GM12864 (cell line): Measurements from ENCODE around the gene CBLC.

Source experiments
- DNase-seq: peaks from one replicate; pipeline ENCODE4 v3.0.0-alpha.2; 2011; ENCODE audit warnings: low read depth
- H3K4me3 ChIP-seq: 2 replicates; pipeline ENCODE4 v1.5.1; 2011; ENCODE audit warnings: mild to moderate bottlenecking, low read depth, low read length, control low read depth
- TF ChIP-seq, protein P1 (sequence below): IDR thresholded peaks from 2 replicates; pipeline ENCODE4 v1.5.1; 2011; ENCODE audit warnings: low read depth, mild to moderate bottlenecking, moderate library complexity, low read length, control low read depth, inconsistent platforms; ENCODE audit errors: missing control alignments

Gene CBLC

DNA sequence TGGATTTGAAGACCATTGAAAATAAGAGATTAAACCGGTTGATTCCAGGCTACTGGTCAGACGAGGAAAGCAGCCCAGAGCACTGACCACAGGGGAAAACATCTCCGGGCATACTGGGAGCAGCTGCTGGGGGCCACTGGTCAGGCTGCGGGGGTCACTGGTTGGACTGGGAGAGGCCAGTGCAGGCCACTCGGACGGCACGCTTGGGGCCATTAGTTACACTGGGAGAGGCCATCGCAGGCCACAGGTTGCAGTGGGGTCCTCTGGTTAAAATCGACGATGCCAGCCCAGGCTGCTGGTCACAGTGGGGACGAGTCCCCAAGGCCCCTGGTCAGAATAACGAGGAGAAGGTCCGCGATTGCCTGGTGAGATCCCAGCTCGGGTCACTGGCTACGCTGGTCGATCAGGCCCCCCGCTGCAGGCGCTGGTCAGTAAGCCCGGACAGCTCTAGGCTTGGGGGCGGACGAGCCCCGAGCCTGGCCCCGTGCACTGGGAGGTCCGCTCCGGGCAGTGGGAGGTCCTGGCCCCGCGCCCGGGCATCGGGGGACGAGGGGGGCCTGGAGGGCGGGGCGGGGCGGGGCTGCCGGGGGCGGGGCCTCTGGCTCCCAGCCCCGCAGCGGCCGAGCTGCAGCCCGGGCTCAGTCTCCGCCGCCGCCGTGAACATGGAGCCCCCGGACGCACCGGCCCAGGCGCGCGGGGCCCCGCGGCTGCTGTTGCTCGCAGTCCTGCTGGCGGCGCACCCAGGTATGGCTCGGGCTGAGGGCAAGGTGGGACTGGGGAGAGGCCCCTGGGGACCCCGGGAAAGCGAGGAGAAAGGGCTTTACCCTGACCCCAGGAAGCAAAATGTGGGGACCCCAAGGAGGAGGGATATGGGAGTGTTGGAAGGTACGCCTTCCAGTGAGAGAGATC is 31.0 kb downstream of the CBLC start, which contains the start of gene BCAM:
BCAM (plus strand) TSS at position 641 of the 909 bp plus-strand sequence; CDS start at position 663, 22 bp downstream.
- H3K4me3 ChIP-seq: no peak within 1 kb of the TSS
- TF ChIP-seq, protein P1, sequence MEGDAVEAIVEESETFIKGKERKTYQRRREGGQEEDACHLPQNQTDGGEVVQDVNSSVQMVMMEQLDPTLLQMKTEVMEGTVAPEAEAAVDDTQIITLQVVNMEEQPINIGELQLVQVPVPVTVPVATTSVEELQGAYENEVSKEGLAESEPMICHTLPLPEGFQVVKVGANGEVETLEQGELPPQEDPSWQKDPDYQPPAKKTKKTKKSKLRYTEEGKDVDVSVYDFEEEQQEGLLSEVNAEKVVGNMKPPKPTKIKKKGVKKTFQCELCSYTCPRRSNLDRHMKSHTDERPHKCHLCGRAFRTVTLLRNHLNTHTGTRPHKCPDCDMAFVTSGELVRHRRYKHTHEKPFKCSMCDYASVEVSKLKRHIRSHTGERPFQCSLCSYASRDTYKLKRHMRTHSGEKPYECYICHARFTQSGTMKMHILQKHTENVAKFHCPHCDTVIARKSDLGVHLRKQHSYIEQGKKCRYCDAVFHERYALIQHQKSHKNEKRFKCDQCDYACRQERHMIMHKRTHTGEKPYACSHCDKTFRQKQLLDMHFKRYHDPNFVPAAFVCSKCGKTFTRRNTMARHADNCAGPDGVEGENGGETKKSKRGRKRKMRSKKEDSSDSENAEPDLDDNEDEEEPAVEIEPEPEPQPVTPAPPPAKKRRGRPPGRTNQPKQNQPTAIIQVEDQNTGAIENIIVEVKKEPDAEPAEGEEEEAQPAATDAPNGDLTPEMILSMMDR: no peak
- DNase-seq: no peak

DNA sequence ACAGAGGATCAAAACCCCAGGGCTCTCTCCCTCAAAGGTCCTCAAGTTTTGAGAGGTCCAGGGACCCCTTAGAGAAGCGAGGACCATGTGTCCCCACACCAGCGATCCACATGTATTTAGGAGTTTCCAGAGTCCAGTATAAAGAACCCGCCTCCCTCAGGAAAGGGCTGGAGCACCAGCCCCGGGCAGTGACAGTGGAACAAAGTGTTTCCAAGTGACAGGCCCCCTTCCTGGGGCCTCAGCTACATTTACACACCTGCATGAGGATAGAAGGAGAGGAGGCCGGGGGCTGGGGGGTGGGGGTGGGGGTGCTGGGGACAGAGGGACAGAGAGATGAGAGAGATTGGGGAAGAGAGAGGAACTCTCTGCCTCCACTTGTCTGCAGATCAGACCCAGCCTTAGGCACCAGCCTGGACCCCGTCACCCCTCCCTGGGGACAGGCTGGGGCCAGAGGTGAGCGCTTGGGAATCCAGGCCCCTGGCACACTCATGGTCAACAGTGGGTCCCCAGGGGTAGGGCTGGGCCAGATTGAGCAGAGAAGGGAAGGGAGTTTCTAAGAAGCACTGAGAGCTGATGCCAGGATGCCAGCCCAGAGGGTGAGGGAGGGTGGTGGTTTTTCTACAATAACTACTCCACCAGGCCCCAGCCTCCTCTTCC is 32.0 kb downstream of the CBLC start:
- H3K4me3 ChIP-seq: no peak overlapping the region
- no peak for DNase-seq
- TF ChIP-seq, protein P1: no peak

DNA sequence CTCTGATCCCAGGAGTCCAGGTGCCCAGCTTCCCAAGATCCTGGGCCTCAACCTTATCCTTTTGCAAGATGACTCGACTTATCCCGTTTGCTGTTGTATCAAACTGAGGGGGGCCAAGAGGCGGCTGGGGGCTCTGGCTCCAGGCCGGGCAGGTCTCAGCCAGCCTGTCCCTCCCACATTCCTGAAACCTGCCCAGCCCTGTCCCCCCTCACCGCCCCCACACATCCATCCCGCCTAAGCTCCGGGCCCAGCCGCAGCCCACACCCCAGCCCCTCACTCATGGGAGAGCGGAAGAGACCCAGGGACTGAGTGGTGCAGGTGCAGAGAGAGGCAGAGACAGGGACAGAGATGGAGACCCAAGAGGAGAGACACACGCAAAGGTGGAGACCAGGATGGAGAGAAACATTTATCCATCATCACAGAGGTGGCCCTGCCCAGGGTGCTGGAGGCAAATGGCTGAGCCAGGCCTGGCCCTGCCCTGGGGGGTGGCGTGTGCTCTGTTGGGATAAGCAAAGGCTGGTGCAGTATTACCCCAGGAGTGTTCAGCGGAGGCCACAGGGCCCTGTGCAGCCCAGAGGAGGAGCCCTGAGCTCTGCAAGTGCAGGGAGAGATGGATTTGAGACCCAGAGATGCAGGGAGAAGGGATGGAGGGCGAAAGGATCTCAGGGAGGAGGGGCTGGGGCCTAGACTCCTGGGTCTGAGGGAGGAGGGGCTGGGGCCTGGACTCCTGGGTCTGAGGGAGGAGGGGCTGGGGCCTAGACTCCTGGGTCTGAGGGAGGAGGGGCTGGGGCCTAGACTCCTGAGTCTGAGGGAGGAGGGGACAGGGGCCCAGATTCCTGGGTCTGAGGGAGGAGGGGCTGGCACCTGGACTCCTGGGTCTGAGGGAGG is 32.8 kb downstream of the CBLC start:
- no peak for DNase-seq
- H3K4me3 ChIP-seq: no peak overlapping the region
- TF ChIP-seq, protein P1: no peak

DNA sequence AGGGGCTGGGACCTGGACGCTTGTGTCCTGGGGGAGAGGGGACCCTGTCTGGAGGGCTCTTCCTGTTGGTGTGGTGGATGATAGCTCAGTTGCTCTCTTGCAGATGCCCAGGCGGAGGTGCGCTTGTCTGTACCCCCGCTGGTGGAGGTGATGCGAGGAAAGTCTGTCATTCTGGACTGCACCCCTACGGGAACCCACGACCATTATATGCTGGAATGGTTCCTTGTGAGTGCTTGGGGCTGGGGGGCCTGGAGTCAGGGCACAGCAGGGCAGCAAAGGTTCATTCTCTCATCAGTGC is 33.4 kb downstream of the CBLC start:
- TF ChIP-seq, protein P1: no peak
- H3K4me3 ChIP-seq: no peak overlapping the region
- DNase-seq: no peak

DNA sequence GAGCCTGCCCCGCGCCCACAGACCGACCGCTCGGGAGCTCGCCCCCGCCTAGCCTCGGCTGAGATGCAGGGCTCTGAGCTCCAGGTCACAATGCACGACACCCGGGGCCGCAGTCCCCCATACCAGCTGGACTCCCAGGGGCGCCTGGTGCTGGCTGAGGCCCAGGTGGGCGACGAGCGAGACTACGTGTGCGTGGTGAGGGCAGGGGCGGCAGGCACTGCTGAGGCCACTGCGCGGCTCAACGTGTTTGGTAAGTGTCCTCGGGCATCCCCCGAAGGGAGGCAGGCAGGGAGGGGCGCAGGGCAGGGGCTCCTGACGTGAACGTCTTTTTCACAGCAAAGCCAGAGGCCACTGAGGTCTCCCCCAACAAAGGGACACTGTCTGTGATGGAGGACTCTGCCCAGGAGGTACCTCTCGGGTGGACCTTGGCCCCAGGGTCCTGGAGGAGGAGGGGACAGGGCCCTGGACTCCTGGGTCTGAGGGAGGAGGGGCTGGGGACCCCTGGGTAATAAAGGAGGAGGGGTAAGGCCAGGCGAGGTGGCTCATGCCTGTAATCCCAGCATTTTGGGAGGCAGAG is 34.5 kb downstream of the CBLC start:
- DNase-seq: no peak
- no peak overlapping the region for H3K4me3 ChIP-seq
- TF ChIP-seq, protein P1: no peak

DNA sequence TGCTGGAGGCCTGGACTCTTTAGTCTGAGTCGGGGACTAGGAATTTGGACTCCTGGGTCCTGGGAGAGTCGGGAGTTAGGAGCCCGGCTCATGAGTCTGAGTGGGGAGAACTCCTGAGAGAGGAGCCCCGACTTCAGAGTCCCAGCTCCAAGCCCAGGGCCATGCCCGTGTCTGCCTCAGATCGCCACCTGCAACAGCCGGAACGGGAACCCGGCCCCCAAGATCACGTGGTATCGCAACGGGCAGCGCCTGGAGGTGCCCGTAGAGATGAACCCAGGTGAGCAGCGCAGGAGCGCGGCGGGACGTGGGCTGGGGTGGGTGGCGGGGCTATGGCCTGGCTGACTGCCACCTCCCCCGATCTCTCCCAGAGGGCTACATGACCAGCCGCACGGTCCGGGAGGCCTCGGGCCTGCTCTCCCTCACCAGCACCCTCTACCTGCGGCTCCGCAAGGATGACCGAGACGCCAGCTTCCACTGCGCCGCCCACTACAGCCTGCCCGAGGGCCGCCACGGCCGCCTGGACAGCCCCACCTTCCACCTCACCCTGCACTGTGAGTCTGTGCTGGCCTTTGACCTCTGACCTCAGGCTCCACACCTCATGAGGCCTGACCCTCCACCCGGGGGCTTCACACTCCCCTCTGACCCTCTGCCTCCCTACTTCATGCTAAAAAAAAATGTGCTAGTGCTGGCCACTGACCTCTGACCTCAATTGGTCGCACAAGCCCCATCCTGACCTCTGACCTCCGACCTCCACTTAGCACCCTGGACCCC is 35.6 kb downstream of the CBLC start:
- TF ChIP-seq, protein P1: no peak
- no peak for DNase-seq
- no peak overlapping the region for H3K4me3 ChIP-seq
